Breast epithelium (tissue), 3 donors: Measurements from ENCODE around the gene CYCS.

Experiments used
- POLR2AphosphoS5 ChIP-seq, 3 donors: sonication (generic); formaldehyde crosslinking; IDR thresholded peaks; one replicate each; pipeline ENCODE4 v1.6.1; 2017; ENCODE audit warnings: antibody characterized with exemption in 3 of 3
- TF ChIP-seq, protein P1 (sequence below), 3 donors: fragments of 450-650 bp; IDR thresholded peaks; one replicate each; pipeline ENCODE4 v1.5.1; 2016 to 2017; ENCODE audit warnings: antibody characterized with exemption in 3 of 3, mild to moderate bottlenecking in 3 of 3, moderate library complexity in 3 of 3

DNA sequence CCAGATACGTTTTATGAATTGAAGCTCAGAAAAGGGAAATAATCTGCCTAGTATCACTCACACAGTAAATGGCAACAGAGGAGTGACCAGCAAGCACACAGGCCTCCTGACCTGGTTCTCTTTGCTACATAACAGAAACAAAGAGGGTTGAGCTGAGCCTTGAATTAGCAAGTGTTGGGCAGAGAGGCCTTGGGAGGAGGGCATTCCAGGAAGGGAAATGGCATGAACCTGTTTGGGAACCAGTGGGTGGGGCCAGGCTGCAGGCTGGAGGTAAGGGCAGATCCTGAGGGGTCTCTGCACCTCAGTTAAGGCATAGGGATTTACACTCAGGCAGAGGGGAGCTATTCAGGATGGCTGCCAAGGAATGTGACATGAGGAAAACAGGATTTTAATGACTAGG is 24.8 kb upstream of the CYCS start:
- TF ChIP-seq, protein P1, sequence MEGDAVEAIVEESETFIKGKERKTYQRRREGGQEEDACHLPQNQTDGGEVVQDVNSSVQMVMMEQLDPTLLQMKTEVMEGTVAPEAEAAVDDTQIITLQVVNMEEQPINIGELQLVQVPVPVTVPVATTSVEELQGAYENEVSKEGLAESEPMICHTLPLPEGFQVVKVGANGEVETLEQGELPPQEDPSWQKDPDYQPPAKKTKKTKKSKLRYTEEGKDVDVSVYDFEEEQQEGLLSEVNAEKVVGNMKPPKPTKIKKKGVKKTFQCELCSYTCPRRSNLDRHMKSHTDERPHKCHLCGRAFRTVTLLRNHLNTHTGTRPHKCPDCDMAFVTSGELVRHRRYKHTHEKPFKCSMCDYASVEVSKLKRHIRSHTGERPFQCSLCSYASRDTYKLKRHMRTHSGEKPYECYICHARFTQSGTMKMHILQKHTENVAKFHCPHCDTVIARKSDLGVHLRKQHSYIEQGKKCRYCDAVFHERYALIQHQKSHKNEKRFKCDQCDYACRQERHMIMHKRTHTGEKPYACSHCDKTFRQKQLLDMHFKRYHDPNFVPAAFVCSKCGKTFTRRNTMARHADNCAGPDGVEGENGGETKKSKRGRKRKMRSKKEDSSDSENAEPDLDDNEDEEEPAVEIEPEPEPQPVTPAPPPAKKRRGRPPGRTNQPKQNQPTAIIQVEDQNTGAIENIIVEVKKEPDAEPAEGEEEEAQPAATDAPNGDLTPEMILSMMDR (IDR thresholded peaks at IDR 0.05), result no peak
- TF ChIP-seq POLR2AphosphoS5 (IDR thresholded peaks at IDR 0.05), result no peak
